Ovary (tissue), 3 donors: ENCODE data around the gene F2RL1.

Experiments
- EP300 ChIP-seq: sonication (generic); formaldehyde crosslinking; IDR thresholded peaks from one replicate; pipeline ENCODE4 v1.6.1; 2017; ENCODE audit warnings: antibody characterized with exemption
- POLR2A ChIP-seq: fragments of 450-650 bp; IDR thresholded peaks from one replicate; pipeline ENCODE4 v1.6.1; 2017; ENCODE audit warnings: antibody characterized with exemption, mild to moderate bottlenecking, moderate library complexity
- TF ChIP-seq, protein P1 (sequence below), 3 donors: fragments of 450-650 bp in 2 of 3; fragments of 200-600 bp in 1 of 3; IDR thresholded peaks; one replicate each; pipeline versions ENCODE4 v1.5.1 to v1.8.0; 2016 to 2022; ENCODE audit warnings: antibody characterized with exemption in 3 of 3, mild to moderate bottlenecking in 1 of 3
- donor health status: DM: no; HTN: no; CAD: no.

DNA sequence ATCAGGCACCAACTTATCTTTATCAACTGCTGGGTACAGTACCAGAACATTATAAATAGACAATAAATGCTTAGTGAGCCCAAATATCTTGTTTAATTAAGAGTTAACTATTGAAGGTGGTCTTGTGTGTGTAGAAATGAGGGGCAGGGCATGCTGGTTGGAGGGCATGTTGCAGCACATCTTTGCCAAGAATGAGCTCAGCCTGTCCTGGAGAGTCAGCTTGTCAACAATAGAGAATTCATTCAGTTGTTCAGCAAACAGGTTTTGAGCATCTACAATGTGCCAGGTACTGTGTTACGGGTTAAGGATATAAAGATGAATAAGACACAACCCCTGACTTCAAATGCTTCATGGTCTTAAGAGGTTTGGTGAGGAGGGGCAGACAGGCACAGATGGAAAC lies 19.2 kb upstream of the F2RL1 start:
- TF ChIP-seq, protein P1, sequence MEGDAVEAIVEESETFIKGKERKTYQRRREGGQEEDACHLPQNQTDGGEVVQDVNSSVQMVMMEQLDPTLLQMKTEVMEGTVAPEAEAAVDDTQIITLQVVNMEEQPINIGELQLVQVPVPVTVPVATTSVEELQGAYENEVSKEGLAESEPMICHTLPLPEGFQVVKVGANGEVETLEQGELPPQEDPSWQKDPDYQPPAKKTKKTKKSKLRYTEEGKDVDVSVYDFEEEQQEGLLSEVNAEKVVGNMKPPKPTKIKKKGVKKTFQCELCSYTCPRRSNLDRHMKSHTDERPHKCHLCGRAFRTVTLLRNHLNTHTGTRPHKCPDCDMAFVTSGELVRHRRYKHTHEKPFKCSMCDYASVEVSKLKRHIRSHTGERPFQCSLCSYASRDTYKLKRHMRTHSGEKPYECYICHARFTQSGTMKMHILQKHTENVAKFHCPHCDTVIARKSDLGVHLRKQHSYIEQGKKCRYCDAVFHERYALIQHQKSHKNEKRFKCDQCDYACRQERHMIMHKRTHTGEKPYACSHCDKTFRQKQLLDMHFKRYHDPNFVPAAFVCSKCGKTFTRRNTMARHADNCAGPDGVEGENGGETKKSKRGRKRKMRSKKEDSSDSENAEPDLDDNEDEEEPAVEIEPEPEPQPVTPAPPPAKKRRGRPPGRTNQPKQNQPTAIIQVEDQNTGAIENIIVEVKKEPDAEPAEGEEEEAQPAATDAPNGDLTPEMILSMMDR (IDR thresholded peaks at IDR 0.05), result no peak
- no peak for TF ChIP-seq POLR2A
- no peak for TF ChIP-seq EP300
